Kasumi-1 (cell line): Measurements from ENCODE around the gene ZBTB47.

Experiments
- DNase-seq, 2 experiments: peaks; one replicate each; lab custom pipeline; 2025; lab: John Stamatoyannopoulos, UW

The ZBTB47 gene

GRCh38 chr3:42699511-42699971 is 46.0 kb downstream of the ZBTB47 start:
- no peak for DNase-seq

GRCh38 chr3:42700366-42701288 is 47.1 kb downstream of the ZBTB47 start:
- DNase-seq, result no peak

- peak; percentile 21 to 30 for DNase-seq
Observed at GRCh38 chr3:42701371-42702065, 48.0 kb downstream of the ZBTB47 start.

GRCh38 chr3:42702066-42702951 is 48.8 kb downstream of the ZBTB47 start, which contains the start of gene HHATL:
TSS of gene HHATL (minus strand) at chr3:42702798. CDS start at chr3:42700826, 1,972 bp downstream.
- no peak for DNase-seq

- DNase-seq, result no peak
Observed at GRCh38 chr3:42702982-42703694, 49.6 kb downstream of the ZBTB47 start.

GRCh38 chr3:42703695-42704025 is 50.2 kb downstream of the ZBTB47 start:
- no peak for DNase-seq

- no peak for DNase-seq
Observed at GRCh38 chr3:42704136-42704841, 50.8 kb downstream of the ZBTB47 start.

GRCh38 chr3:42705058-42705767 is 51.7 kb downstream of the ZBTB47 start:
- DNase-seq, result no peak

GRCh38 chr3:42705962-42706585 is 52.6 kb downstream of the ZBTB47 start:
- DNase-seq, result no peak

GRCh38 chr3:42706721-42707619 is 53.5 kb downstream of the ZBTB47 start:
- no peak for DNase-seq

- no peak for DNase-seq
Observed at GRCh38 chr3:42707620-42708355, 54.3 kb downstream of the ZBTB47 start.

- no peak for DNase-seq
Observed at GRCh38 chr3:42708611-42709151, 55.2 kb downstream of the ZBTB47 start.

- no peak for DNase-seq
Observed at GRCh38 chr3:42709621-42710020, 56.1 kb downstream of the ZBTB47 start.

GRCh38 chr3:42710323-42711021 is 57.0 kb downstream of the ZBTB47 start:
- DNase-seq, result no peak

- no peak for DNase-seq
Observed at GRCh38 chr3:42711491-42712343, 58.2 kb downstream of the ZBTB47 start.

GRCh38 chr3:42712344-42712648 is 58.8 kb downstream of the ZBTB47 start:
- DNase-seq, result no peak
